NCI-H2227 (cell line): ENCODE data around the gene BDP1.
"Not testable (repeated sequence)": the region's sequence is repeated elsewhere in the genome, so short reads cannot be mapped to it uniquely, and the experiment has no call there.

Experiments used
- DNase-seq: peaks from one replicate; lab custom pipeline; 2025; ENCODE audit not compliant: unreplicated experiment; lab: John Stamatoyannopoulos, UW

Gene BDP1

DNA sequence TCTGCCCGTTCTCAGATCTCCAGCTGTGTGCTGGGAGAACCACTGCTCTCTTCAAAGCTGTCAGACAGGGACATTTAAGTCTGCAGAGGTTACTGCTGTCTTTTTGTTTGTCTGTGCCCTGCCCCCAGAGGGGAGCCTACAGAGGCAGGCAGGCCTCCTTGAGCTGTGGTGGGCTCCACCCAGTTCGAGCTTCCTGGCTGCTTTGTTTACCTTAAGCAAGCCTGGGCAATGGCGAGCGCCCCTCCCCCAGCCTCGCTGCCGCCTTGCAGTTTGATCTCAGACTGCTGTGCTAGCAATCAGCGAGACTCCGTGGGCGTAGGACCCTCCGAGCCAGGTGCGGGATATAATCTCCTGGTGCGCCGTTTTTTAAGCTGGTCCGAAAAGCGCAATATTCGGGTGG is 154.5 kb downstream of the BDP1 start:
- not testable (repeated sequence) for DNase-seq

DNA sequence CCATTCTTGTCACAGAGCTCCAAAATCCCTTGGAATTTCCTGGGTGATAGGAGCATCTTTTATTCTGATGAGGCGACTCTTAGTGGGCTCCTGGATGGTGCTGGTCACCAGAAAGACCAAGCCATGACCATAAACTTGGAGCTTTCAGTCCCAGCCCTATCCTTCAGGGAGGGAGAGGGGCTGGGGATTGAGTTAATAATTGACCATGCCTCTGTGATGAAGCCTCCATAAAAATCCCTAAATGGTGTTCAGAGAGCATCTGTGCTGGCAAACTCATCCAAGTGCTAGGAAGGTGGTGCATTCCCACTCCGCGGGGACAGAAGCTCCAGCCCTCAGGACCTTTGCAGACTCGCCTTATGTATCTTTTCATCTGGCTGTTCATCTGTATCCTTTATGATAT is 160.4 kb downstream of the BDP1 start:
- no peak for DNase-seq
